H9 (cell line): ENCODE measurements around the gene LGALS4. TPM values are rescaled to one million over a fixed set of nuclear protein-coding genes. Genes with fewer than 3 reads are reported as not detected.

Experiments
- DNase-seq: peaks from one replicate; pipeline ENCODE4 v3.0.0-alpha.2; 2017
- H2AFZ ChIP-seq: one replicate; pipeline ENCODE4 v1.6.1; 2013; ENCODE audit warnings: mild to moderate bottlenecking, low read length, control low read depth, moderate library complexity
- H2AK5ac ChIP-seq: 2 replicates; pipeline ENCODE4 v1.6.1; 2013; ENCODE audit warnings: low read length, control low read depth, mixed read lengths; ENCODE audit not compliant: insufficient read length
- H2BK120ac ChIP-seq: one replicate; pipeline ENCODE4 v1.6.1; 2013; ENCODE audit warnings: low read depth, mild to moderate bottlenecking, low read length, control low read depth, inconsistent platforms; ENCODE audit not compliant: poor library complexity, severe bottlenecking
- H2BK12ac ChIP-seq: 2 replicates; pipeline ENCODE4 v1.6.1; 2013; ENCODE audit warnings: low read length, control low read depth, mixed read lengths, low read depth; ENCODE audit not compliant: insufficient read length
- H2BK15ac ChIP-seq: 2 replicates; pipeline ENCODE4 v1.6.1; 2013; ENCODE audit warnings: low read depth, low read length, control low read depth
- H2BK20ac ChIP-seq: one replicate; pipeline ENCODE4 v1.6.1; 2013; ENCODE audit warnings: low read depth, mild to moderate bottlenecking, low read length, control low read depth, inconsistent platforms; ENCODE audit not compliant: poor library complexity, severe bottlenecking
- H2BK5ac ChIP-seq: 2 replicates; pipeline ENCODE4 v1.6.1; 2013; ENCODE audit warnings: low read length, control low read depth, mixed read lengths; ENCODE audit not compliant: insufficient read length
- H3K14ac ChIP-seq: 2 replicates; pipeline ENCODE4 v1.6.1; 2013; ENCODE audit warnings: low read length, control low read depth; ENCODE audit not compliant: insufficient read depth
- H3K18ac ChIP-seq: 2 replicates; pipeline ENCODE4 v1.6.1; 2013; ENCODE audit warnings: low read depth, mild to moderate bottlenecking, mixed read lengths, low read length, control low read depth; ENCODE audit not compliant: insufficient read length
- H3K23ac ChIP-seq: 2 replicates; pipeline ENCODE4 v1.6.1; 2013; ENCODE audit warnings: low read length, control low read depth, mixed read lengths, low read depth; ENCODE audit not compliant: insufficient read length
- H3K23me2 ChIP-seq: 2 replicates; pipeline ENCODE4 v1.6.1; 2013; ENCODE audit warnings: low read depth, mild to moderate bottlenecking, mixed read lengths, low read length, control low read depth; ENCODE audit not compliant: insufficient read length, poor library complexity, severe bottlenecking
- H3K27ac ChIP-seq: 2 replicates; pipeline ENCODE4 v1.5.1; 2013; ENCODE audit warnings: low read length, control low read depth, mixed read lengths, low read depth; ENCODE audit not compliant: insufficient read length
- H3K27me3 ChIP-seq: 2 replicates; pipeline ENCODE4 v1.6.1; 2013; ENCODE audit warnings: low read length, control low read depth, inconsistent platforms; ENCODE audit not compliant: insufficient read depth
- H3K4ac ChIP-seq: 2 replicates; pipeline ENCODE4 v1.6.1; 2013; ENCODE audit warnings: low read depth, mild to moderate bottlenecking, control low read depth, inconsistent platforms, low read length, moderate library complexity
- H3K4me1 ChIP-seq: 2 replicates; pipeline ENCODE4 v1.6.1; 2013; ENCODE audit warnings: low read length, control low read depth, inconsistent platforms; ENCODE audit not compliant: insufficient read depth
- H3K4me2 ChIP-seq: 2 replicates; pipeline ENCODE4 v1.6.1; 2013; ENCODE audit warnings: low read length, control low read depth, mixed read lengths; ENCODE audit not compliant: insufficient read length, insufficient read depth
- H3K56ac ChIP-seq: 2 replicates; pipeline ENCODE4 v1.6.1; 2013; ENCODE audit warnings: low read depth, mild to moderate bottlenecking, mixed read lengths, low read length, control low read depth; ENCODE audit not compliant: insufficient read length
- H3K79me1 ChIP-seq: 2 replicates; pipeline ENCODE4 v1.6.1; 2013; ENCODE audit warnings: low read depth, mild to moderate bottlenecking, moderate library complexity, low read length, control low read depth, inconsistent platforms; ENCODE audit not compliant: insufficient read depth, poor library complexity, severe bottlenecking
- H3K79me2 ChIP-seq: 2 replicates; pipeline ENCODE4 v1.6.1; 2013; ENCODE audit warnings: low read length, control low read depth, inconsistent platforms; ENCODE audit not compliant: insufficient read depth
- H3K9ac ChIP-seq: 2 replicates; pipeline ENCODE4 v1.6.1; 2013; ENCODE audit warnings: low read length, control low read depth, mixed read lengths; ENCODE audit not compliant: insufficient read length; ENCODE audit errors: extremely low read depth
- H3K9me3 ChIP-seq: one replicate; pipeline ENCODE4 v1.6.1; 2013; ENCODE audit warnings: low read depth, low read length, inconsistent platforms; ENCODE audit not compliant: control insufficient read depth
- H3T11ph ChIP-seq: one replicate; pipeline ENCODE4 v1.6.1; 2013; ENCODE audit warnings: mild to moderate bottlenecking, low read length, control low read depth, inconsistent platforms
- H4K20me1 ChIP-seq: one replicate; pipeline ENCODE4 v1.6.1; 2013; ENCODE audit not compliant: control insufficient read depth, insufficient read length, insufficient read depth
- H4K5ac ChIP-seq: 2 replicates; pipeline ENCODE4 v1.6.1; 2013; ENCODE audit warnings: low read depth, mild to moderate bottlenecking, mixed read lengths, low read length, control low read depth; ENCODE audit not compliant: insufficient read length
- H4K8ac ChIP-seq: replicated peaks from 2 replicates; pipeline ENCODE4 v1.6.1; 2013; ENCODE audit warnings: low read length, control low read depth, mixed read lengths, low read depth; ENCODE audit not compliant: insufficient read length
- H4K91ac ChIP-seq: 2 replicates; pipeline ENCODE4 v1.6.1; 2013; ENCODE audit warnings: low read depth, mild to moderate bottlenecking, moderate library complexity, mixed read lengths, low read length, control low read depth; ENCODE audit not compliant: insufficient read length
- H3K27ac Mint-ChIP-seq, 3 experiments: 2 replicates in 2 of 3; 3 replicates in 1 of 3; pipeline ENCODE4 v1.8.0; 2020 to 2021; ENCODE audit warnings: mixed read lengths in 3 of 3, mild to moderate bottlenecking in 1 of 3, moderate library complexity in 1 of 3
- H3K27me3 Mint-ChIP-seq: 2 replicates; pipeline ENCODE4 v1.8.0; 2021; ENCODE audit warnings: low read depth, mild to moderate bottlenecking, moderate library complexity, mixed read lengths
- H3K36me3 Mint-ChIP-seq, 3 experiments: 2 replicates in 2 of 3; 3 replicates in 1 of 3; pipeline ENCODE4 v1.8.0; 2020 to 2021; ENCODE audit warnings: low read depth in 3 of 3, mixed read lengths in 3 of 3; ENCODE audit not compliant: insufficient read depth in 1 of 3
- H3K4me1 Mint-ChIP-seq, 2 experiments: 2 replicates each; pipeline ENCODE4 v1.8.0; 2020; ENCODE audit warnings: mixed read lengths in 2 of 2
- H3K4me3 Mint-ChIP-seq, 2 experiments: 2 replicates in 1 of 2; 3 replicates in 1 of 2; pipeline ENCODE4 v1.8.0; 2020 to 2021; ENCODE audit warnings: mild to moderate bottlenecking in 2 of 2, mixed read lengths in 2 of 2, moderate library complexity in 1 of 2
- H3K9me3 Mint-ChIP-seq, 2 experiments: 2 replicates in 1 of 2; 3 replicates in 1 of 2; pipeline ENCODE4 v1.8.0; 2020; ENCODE audit warnings: mild to moderate bottlenecking in 2 of 2, mixed read lengths in 2 of 2, moderate library complexity in 1 of 2
- WGBS: extraction: QIAGEN DNeasy Blood & Tissue Kit; methylation state at CpG from one replicate; pipeline ENCODE4 v1.1.7; 2013; ENCODE audit warnings: missing lambda C conversion rate, low lambda C conversion rate, mixed read lengths; ENCODE audit not compliant: insufficient read length; ENCODE audit errors: extremely low coverage; 5-methylcytosine and 5-hydroxymethylcytosine counted together
- total RNA-seq: library from RNA; stranded (reverse); gene quantifications from 2 replicates; pipeline ENCODE4 v1.2.1, GENCODE V29; 2021
- TF ChIP-seq, protein P1 (sequence below): fragments of 200-600 bp; sonication (generic); conservative IDR thresholded peaks from 3 replicates; pipeline ENCODE4 v1.8.0; 2021; ENCODE audit warnings: antibody characterized with exemption, mild to moderate bottlenecking

LGALS4 gene
- total RNA-seq, 1 experiment from 2014 or later: 0.68 TPM

DNA sequence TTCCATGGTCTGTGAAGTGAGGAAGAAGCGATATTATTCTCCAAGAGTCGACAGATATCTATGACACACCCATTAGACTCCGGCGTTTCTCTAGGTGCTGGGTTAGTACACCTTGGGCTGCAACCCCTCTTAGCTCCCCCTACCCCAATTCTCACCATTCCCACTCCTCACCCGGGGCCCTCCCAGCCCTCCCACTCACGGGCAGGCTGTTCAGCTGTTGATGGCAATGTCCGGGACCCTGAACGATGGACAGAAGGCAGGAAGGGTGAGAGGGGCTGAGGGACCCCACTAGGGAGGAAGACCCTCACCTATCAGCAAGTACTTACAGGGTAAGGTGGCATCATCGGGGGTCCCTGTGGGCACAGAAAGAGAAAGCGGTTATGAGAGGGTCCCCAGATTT lies 9.2 kb downstream of the LGALS4 start:
- Histone ChIP-seq H4K91ac (no peak overlapping the region), H3K9me3 (no peaks in the 10 kb centered on the region), H2BK5ac (no peak overlapping the region), H3K4me1 (no peaks in the 10 kb centered on the region), H3K56ac (no peak overlapping the region), H3K23ac (no peak overlapping the region), H3K18ac (no peak overlapping the region), H3K14ac (no peak overlapping the region), H3K9ac (no peak overlapping the region), H4K8ac (no peak overlapping the region), H3K23me2 (no peaks in the 10 kb centered on the region), H3K27me3 (no peaks in the 10 kb centered on the region), H3T11ph (no peak overlapping the region), H3K79me1 (no peaks in the 10 kb centered on the region), H3K4ac (no peak overlapping the region), H4K5ac (no peak overlapping the region), H3K79me2 (no peaks in the 10 kb centered on the region; the same call in 1 of the 2 replicates), H4K20me1 (no peaks in the 10 kb centered on the region), H3K4me2 (no peak overlapping the region), H2BK20ac (no peak overlapping the region), H2BK120ac (no peak overlapping the region), H2BK12ac (no peak overlapping the region), H2BK15ac (no peak overlapping the region), H3K27ac (no peak overlapping the region), H2AFZ (no peak overlapping the region), H2AK5ac (no peak overlapping the region)
- Mint-ChIP-seq H3K27ac (no peak overlapping the region), H3K27me3 (peaks cover 6% of the 10 kb centered on the region; the same call in 1 of the 2 replicates), H3K36me3 (peaks cover 0 to 9% (median 2%) of the 10 kb centered on the region in 3 experiments; a peak in 2 of 7 replicates), H3K4me1 (peaks cover 3 to 6% of the 10 kb centered on the region in 2 experiments; a peak in 3 of 4 replicates), H3K9me3 (peaks cover 2 to 6% of the 10 kb centered on the region in 2 experiments; a peak in 3 of 5 replicates), H3K4me3 (no peak overlapping the region)
- no peak for DNase-seq
- WGBS: no CpG with 5 or more reads among the region's 10 CpGs
- TF ChIP-seq, protein P1, sequence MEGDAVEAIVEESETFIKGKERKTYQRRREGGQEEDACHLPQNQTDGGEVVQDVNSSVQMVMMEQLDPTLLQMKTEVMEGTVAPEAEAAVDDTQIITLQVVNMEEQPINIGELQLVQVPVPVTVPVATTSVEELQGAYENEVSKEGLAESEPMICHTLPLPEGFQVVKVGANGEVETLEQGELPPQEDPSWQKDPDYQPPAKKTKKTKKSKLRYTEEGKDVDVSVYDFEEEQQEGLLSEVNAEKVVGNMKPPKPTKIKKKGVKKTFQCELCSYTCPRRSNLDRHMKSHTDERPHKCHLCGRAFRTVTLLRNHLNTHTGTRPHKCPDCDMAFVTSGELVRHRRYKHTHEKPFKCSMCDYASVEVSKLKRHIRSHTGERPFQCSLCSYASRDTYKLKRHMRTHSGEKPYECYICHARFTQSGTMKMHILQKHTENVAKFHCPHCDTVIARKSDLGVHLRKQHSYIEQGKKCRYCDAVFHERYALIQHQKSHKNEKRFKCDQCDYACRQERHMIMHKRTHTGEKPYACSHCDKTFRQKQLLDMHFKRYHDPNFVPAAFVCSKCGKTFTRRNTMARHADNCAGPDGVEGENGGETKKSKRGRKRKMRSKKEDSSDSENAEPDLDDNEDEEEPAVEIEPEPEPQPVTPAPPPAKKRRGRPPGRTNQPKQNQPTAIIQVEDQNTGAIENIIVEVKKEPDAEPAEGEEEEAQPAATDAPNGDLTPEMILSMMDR: no peak
